BJ (cell line): ENCODE measurements around the gene ZSCAN20. TPM values are rescaled to one million over a fixed set of nuclear protein-coding genes. Genes with fewer than 3 reads are reported as not detected.

ENCODE experiments used
- CTCF ChIA-PET: fragments of 350-600 bp; formaldehyde crosslinking; extraction: SDS; loops from one replicate; lab custom pipeline; 2021; ENCODE audit warnings: antibody characterized with exemption, inconsistent platforms; lab: Yijun Ruan, JAX
- POLR2A ChIA-PET: fragments of 300-600 bp; sonication (Branson Sonifier 250); formaldehyde crosslinking; extraction: SDS; loops from one replicate; lab custom pipeline; 2021; ENCODE audit warnings: antibody characterized with exemption; lab: Charles Lee
- DNase-seq: peaks from one replicate; pipeline ENCODE4 v3.0.0-alpha.2; 2011; ENCODE audit warnings: low read depth
- H3K27me3 ChIP-seq: 2 replicates; pipeline ENCODE4 v1.6.0; 2011; ENCODE audit warnings: low read length; ENCODE audit not compliant: control insufficient read depth, insufficient read depth
- H3K36me3 ChIP-seq: 2 replicates; pipeline ENCODE4 v1.5.1; 2011; ENCODE audit warnings: low read length; ENCODE audit not compliant: control insufficient read depth, insufficient read depth
- H3K4me3 ChIP-seq: 2 replicates; pipeline ENCODE4 v1.5.1; 2011; ENCODE audit warnings: low read depth, mild to moderate bottlenecking, control low read depth, low read length
- polyA plus RNA-seq: library from polyadenylated mRNA; depleted of rRNA; stranded (reverse); fragments of >200 nt; gene quantifications from 2 replicates; pipeline ENCODE4 v1.2.3, GENCODE V29; 2011
- TF ChIP-seq, protein P1 (sequence below): IDR thresholded peaks from 2 replicates; pipeline ENCODE4 v1.5.1; 2011; ENCODE audit warnings: low read depth, mild to moderate bottlenecking, control low read depth, inconsistent platforms, low read length, moderate library complexity; ENCODE audit not compliant: insufficient read depth

Gene ZSCAN20
- polyA plus RNA-seq, 1 experiment = 3.4 TPM

GRCh38 chr1:33471416-33471815, 1.0 kb upstream of the ZSCAN20 start:
- POLR2A ChIA-PET = no interaction called here
- Histone ChIP-seq H3K4me3 (no peak overlapping the region), H3K27me3 (no peaks in the 10 kb centered on the region), H3K36me3 (no peaks in the 10 kb centered on the region)
- no peak for DNase-seq
- TF ChIP-seq, protein P1, sequence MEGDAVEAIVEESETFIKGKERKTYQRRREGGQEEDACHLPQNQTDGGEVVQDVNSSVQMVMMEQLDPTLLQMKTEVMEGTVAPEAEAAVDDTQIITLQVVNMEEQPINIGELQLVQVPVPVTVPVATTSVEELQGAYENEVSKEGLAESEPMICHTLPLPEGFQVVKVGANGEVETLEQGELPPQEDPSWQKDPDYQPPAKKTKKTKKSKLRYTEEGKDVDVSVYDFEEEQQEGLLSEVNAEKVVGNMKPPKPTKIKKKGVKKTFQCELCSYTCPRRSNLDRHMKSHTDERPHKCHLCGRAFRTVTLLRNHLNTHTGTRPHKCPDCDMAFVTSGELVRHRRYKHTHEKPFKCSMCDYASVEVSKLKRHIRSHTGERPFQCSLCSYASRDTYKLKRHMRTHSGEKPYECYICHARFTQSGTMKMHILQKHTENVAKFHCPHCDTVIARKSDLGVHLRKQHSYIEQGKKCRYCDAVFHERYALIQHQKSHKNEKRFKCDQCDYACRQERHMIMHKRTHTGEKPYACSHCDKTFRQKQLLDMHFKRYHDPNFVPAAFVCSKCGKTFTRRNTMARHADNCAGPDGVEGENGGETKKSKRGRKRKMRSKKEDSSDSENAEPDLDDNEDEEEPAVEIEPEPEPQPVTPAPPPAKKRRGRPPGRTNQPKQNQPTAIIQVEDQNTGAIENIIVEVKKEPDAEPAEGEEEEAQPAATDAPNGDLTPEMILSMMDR = no peak
- CTCF ChIA-PET = interaction anchor here (0.6 to 6.7 kb wide), 36 partner anchors 9 to 377 kb away, joined by 3 to 104 read pairs (median 4); no protein-coding TSS in a partner anchor

DNA sequence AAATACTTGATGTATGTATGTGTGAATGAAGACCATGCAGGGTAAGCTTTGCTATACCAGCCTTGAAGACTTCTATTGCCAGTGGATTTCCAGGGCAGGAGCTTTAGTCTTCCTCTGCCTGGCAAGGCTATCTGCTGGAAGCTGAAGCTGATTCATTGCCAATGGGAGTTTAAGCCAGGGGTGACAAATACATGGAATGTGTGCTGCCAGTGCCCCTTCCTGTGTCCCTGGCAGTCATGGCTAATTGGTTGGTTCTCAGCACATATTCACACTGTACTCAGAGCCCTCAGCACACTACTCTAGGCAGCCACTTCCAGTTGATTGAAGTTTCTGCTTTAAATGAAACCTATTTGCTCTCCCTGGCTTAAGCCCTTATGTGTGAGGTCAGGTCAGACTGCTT, 1.5 kb downstream of the ZSCAN20 start:
- ChIA-PET CTCF (interaction anchor here (0.9 to 1.1 kb wide), 3 partner anchors 15 to 161 kb away, joined by 3 to 4 read pairs (median 3); no protein-coding TSS in a partner anchor), POLR2A (no interaction called here)
- Histone ChIP-seq H3K36me3 (no peaks in the 10 kb centered on the region; the same call in 1 of the 2 replicates), H3K27me3 (no peaks in the 10 kb centered on the region), H3K4me3 (no peak overlapping the region)
- TF ChIP-seq, protein P1 = no peak
- DNase-seq = no peak

DNA sequence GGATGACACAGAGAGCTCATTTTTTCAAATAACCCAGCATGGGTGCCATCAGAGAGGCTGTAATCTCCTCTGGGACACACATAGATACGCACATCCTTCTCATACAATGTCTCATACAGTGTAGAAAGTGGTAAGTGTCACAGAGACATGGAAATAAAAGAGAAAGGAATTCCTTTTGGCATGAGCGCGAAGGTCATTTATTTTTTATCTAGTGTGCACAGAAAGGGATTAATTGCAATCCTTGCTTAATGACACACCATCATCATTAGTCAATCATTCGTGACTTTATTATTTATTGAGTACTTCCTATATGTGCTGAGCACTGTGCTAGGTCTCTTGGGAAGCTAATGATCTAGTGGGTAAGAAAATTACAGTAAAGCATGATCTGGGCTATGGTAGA, 5.0 kb downstream of the ZSCAN20 start:
- Histone ChIP-seq H3K27me3 (no peaks in the 10 kb centered on the region), H3K4me3 (no peak overlapping the region), H3K36me3 (peaks cover 5% of the 10 kb centered on the region)
- DNase-seq = no peak
- TF ChIP-seq, protein P1 = no peak
- ChIA-PET POLR2A (no interaction called here), CTCF (interaction anchor here (1.4 kb wide), 1 partner anchor 136 kb away, joined by 3 read pairs; no protein-coding TSS in a partner anchor)

GRCh38 chr1:33482412-33482811, 10.0 kb downstream of the ZSCAN20 start:
- TF ChIP-seq, protein P1 = no peak
- peaks cover 6% of the 10 kb centered on the region for H3K36me3 ChIP-seq
- ChIA-PET POLR2A (no interaction called here), CTCF (no interaction called here)
- no peak overlapping the region for H3K4me3 ChIP-seq
- no peak for DNase-seq
- no peaks in the 10 kb centered on the region for H3K27me3 ChIP-seq

DNA sequence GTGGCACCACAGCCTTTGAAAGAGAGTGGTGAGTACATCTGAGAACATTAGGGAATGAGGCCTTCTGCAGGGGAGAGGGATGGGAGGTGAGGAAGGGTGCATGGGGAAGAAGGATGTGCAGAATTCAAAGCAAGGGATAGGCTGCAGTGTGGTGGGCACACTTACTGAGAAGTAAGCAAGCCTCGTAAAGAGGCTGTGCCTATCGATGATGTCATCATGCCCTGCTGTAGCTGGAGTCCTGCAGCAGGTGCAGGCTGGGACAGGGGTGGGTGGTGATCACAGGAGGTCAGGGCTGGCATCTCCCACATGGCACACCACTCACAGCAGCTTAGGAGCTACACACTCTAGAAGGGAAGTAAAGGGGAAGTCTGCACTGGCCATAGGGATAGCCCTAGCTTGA, 16.2 kb downstream of the ZSCAN20 start:
- DNase-seq = no peak
- Histone ChIP-seq H3K36me3 (peaks cover 31% of the 10 kb centered on the region), H3K4me3 (no peak overlapping the region), H3K27me3 (no peaks in the 10 kb centered on the region)
- ChIA-PET POLR2A (no interaction called here), CTCF (no interaction called here)
- TF ChIP-seq, protein P1 = no peak
